Measurements from ENCODE around the gene THRB.

Gene THRB

DNA sequence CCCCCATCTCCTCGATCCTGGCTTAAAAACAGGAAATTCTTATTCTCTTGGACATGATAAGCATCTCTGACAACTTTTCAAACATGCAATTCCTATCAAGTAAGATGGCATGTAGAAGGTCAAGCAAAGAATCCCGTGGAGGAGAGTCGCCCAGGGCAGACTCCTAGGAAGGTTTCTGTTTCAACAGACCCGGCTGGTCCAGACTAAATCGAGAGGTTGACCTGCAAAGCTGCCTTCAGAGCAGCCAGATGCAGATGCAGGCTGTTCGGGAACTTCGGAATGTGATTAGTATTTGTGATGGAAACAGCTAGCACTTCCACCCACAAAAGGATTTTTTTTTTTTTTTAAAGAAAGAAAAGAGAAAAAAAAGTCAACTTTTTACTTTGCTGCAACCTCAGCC is 332.8 kb downstream of the THRB start:
- DNase-seq: no peak

- no peak for DNase-seq
Measured at GRCh38 chr3:24160424-24161095, 334.1 kb downstream of the THRB start.

- no peak for DNase-seq
Measured at GRCh38 chr3:24158761-24159454, 335.7 kb downstream of the THRB start.

GRCh38 chr3:24157106-24157505 is 337.5 kb downstream of the THRB start:
- DNase-seq: no peak

- no peak for DNase-seq
Measured at GRCh38 chr3:24156466-24156865, 338.2 kb downstream of the THRB start.

- no peak for DNase-seq
Measured at GRCh38 chr3:24155276-24155675, 339.4 kb downstream of the THRB start.

- DNase-seq: no peak
Measured at GRCh38 chr3:24154781-24155180, 339.9 kb downstream of the THRB start.

DNA sequence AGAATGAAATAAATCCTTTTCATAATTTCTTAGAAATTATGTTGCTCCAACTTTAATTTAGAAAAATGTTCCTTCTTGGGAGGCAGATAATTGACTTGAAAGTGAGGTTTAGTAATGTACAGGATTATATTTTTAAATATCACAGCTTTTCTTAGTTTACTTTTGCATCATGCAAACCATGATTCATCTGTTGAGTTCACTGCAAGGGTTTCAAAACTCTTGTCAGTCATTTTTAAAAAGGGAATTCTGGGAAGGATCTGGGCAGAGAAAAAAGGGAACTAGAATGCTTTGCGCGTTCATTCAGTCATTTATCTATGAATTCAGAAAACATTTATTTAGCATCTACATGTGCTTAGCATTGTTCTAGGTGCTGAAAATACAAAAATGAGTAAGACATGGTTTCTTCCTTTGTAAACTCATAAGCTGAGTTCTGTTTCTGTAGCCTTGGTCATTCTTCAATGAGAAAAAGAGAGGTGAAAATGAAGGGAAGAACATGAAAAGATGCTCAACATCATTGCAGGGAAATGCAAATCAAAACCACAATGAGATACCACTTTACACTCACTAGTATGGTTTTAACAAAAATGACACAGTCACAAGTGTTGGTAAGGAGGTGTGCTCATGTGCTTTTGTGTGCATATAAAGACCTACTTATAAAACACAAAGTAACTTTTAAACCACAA is 340.5 kb downstream of the THRB start:
- no peak for DNase-seq

DNA sequence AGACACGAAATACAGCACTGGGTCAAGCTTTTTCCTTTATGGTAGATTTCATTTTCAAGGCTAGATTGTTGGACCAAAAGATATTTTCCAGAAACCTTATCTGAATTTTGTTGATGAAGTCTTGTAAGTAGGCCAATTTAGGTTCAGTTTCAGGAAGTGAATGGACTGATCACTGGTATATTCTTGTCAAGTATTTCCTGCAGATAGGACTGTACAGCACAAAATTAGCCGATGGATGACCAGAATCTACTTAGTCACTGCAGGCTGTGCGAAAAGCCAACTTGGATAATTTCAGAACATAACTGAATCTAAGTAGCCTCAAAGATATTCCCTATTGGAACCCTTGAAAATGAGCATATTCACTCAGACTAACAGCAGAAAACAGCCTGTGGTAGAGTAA is 343.1 kb downstream of the THRB start:
- no peak for DNase-seq

DNA sequence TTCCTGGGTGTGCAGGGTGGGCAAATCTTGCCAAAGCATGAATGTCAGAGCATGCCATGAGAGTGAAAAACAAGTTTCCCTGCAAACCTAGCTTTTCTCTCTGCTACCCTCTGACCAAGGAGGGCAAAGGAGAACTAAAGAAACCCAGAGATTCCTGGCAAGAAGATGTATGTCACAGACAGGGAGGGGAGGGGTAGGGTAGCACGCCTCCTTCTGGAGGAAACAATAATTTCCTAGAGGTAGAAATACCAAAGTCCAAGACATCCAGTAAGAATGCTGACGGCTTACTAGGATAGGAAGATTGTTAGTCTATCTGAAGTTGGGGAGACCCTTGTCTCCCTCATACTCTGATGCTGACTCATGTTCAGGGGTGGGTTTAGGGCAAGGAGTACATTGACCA is 345.6 kb downstream of the THRB start:
- DNase-seq: no peak

DNA sequence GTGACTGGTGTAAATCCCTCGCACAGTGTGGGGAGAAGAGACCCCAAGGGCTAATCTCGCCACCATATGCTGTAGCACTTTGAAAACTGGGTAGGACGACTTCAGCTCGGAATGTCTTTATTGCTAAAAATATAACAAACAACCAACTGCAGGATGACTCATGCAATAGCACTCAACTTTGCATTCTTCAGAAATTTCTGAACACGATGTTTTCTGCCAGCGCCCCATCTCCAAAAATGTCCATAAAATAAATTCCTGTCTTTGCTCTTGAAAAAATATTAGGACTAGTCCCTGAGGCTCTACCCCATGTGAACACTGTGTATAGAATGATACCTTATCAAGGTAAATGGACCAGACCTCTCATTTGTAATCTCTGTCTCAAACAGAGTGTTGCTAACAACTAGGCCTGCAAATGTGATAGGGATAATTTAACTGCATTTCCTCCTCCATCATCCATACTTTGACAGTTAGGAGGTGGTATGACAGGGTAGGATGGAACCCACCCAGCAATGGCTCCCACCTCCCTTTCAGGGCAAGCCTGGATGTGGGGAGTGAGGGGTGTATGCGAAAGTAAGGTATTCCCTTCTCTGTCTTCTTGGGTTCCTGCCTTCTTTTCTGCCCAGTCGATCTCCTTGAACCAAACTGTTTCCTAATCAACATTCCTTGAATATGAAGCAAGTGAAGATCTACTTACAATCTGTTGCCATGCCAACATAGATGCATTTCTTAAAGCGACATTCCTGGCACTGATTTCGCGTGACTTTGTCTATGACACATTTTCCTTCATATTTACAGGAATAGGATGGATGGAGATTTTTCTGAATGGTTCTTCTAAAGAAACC is 348.4 kb downstream of the THRB start:
- no peak for DNase-seq

- DNase-seq: no peak
Measured at GRCh38 chr3:24145481-24145880, 349.2 kb downstream of the THRB start.

GRCh38 chr3:24142127-24142526 is 352.5 kb downstream of the THRB start:
- DNase-seq: no peak

GRCh38 chr3:24141548-24141947 is 353.1 kb downstream of the THRB start:
- no peak for DNase-seq

GRCh38 chr3:24139463-24140412 is 354.9 kb downstream of the THRB start:
- DNase-seq: no peak

DNA sequence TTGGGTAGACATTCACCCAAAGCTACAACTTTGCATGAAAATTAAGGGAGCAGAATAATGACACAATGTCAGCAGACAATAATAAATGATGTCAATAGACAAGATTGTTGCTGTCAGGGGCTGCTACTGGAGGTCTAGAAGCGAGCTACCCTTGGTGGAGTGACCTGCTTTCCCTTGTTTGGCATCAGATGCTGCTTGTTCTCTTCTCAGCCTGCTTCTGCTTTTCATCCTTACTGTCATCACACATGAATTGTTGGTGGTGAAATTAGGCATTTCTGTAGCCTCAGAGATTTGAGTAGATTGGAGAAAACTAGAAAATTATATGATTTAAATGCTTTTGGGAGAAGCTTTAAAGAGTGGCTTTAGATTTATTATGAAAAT is 355.8 kb downstream of the THRB start:
- no peak for DNase-seq

DNA sequence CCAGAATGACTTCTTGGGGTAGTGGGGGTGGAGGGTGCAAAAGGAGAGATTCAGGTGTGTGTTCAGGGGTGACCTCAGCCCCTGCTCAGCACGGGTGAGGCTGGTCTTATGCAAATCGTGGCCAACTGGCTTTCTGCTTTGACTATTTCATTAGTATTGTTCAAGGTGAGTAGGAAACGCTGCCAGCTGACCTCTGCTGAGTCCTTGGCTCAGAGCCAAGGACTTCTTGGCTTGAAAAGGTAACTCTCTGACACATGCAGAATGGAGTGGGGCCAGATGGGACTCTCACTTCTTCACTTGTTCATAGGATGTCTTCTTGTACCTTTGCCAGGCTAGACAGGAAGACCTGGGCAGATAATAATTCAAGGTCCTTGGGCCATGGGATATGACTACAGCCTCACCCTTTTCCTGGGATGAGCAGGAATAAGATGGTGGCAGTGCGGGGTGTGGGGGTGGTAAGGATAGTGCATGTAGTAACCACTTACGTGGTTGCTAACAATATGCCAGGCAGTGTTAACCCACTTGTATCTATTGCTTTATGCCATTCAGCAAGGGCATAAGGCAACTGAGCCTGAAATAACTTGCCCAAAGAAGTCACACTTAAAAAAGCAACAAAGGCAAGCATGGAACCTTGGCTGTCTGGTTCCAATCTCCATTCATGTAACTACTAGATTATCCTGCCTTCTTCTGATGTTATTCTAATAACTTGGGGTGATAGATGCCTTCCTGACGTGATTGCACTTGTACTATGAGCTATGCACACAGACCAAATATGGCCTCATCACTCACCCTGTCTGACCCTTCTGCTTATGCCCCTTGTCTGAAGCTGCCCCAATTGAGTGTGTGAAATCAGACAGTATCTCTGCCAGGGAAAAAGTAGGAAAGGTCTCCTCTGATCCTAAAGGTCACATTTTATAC is 356.4 kb downstream of the THRB start:
- no peak for DNase-seq

- DNase-seq: no peak
Measured at GRCh38 chr3:24137334-24137733, 357.3 kb downstream of the THRB start.

DNA sequence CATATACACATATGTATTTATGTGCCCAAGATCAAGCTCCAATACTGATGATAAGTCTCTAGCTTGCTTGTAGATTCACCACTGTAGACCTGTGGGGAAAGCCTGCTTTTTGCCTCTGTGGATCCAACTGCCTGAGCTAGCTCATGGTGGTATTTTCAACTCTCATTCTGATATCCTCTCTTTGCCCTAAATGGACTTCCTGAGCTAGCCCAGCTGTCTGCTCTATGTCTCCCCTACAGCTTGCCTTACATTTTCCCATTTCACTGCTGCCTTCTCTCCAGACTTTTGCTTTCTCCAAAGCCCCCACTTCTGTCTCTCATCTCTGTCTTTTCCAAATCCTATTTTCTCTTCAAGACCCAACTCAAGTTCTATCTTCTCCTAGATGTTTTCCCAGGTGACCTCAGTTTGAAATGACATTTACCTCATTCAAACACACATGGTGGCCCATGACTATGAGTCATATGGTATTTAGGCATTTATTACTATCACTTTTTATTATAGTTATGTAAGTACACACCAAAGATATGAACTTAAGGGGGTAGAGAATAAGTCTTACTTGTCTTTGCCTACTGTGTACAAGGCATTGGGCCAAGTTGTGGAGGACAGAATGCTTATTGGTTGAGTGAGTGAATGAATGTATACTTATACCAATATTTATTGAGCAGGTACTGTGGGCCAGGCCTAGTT is 357.9 kb downstream of the THRB start:
- no peak for DNase-seq

- DNase-seq: no peak
Measured at GRCh38 chr3:24135280-24135679, 359.4 kb downstream of the THRB start.
